22Rv1 (cell line): ENCODE results near the gene CDC42BPG.

ENCODE experiments used
- H3K27ac ChIP-seq: fragments of 450-650 bp; 2 replicates; pipeline ENCODE4 v1.5.1; 2017
- ZFX ChIP-seq: fragments of 450-650 bp; IDR thresholded peaks from 2 replicates; pipeline ENCODE4 v1.6.1; 2017; ENCODE audit warnings: antibody characterized with exemption, borderline replicate concordance
- TF ChIP-seq, protein P1 (sequence below): fragments of 450-650 bp; IDR thresholded peaks from 2 replicates; pipeline ENCODE4 v1.5.1; 2017; ENCODE audit warnings: mild to moderate bottlenecking

CDC42BPG gene

DNA sequence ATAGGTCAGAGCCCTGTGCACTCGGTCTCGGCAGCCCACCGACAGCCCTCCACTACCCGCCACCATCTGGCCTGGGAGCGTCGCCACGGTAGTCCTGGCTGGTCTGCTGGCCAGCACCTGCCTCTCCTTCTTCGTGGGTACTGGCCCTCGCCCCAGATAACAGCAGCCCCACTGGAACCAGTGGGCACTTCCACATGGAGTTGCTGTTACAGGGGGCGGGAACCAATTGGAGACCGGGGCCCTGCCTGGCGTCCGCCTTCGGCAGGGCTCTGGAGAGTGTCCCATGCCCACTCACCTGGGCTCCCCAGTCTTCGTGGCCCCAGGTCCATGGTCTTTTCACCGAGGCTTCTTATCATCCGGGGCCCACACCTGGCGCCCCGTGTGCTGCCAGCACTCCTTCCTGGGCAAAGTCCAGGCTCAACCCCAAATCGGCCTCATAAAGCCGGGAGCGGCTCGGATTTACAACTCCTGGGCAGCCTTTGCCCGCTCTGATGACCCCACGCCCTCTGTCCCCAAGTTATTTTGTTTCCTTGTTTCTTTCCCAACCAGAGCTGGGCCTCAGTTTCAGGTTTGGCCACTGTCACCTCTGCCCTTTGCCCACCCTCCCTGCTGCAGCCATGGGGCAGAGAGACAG lies 46.9 kb upstream of the CDC42BPG start:
- no peak overlapping the region for H3K27ac ChIP-seq
- TF ChIP-seq ZFX = no peak
- TF ChIP-seq, protein P1, sequence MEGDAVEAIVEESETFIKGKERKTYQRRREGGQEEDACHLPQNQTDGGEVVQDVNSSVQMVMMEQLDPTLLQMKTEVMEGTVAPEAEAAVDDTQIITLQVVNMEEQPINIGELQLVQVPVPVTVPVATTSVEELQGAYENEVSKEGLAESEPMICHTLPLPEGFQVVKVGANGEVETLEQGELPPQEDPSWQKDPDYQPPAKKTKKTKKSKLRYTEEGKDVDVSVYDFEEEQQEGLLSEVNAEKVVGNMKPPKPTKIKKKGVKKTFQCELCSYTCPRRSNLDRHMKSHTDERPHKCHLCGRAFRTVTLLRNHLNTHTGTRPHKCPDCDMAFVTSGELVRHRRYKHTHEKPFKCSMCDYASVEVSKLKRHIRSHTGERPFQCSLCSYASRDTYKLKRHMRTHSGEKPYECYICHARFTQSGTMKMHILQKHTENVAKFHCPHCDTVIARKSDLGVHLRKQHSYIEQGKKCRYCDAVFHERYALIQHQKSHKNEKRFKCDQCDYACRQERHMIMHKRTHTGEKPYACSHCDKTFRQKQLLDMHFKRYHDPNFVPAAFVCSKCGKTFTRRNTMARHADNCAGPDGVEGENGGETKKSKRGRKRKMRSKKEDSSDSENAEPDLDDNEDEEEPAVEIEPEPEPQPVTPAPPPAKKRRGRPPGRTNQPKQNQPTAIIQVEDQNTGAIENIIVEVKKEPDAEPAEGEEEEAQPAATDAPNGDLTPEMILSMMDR = no peak

DNA sequence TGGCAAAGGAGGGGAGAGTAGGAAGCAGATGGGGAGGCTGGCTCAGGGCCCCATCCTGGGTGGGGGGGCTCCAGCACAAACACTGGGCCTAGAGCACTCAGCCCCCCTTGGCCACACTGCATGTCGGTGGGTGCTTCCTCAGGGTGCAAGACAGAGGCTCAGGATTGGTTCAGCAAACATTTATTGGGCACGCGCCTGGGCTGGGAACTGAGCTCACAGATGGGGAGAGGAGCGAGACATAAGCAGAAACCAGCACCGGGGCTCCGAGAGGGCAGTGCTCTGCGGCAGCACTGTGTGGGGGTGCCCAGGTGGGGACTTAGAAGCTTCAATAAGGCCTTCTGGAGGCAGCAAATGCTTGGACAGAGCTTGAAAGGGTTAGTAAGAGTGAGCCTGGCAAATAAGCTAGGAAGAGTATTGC lies 46.1 kb upstream of the CDC42BPG start:
- TF ChIP-seq, protein P1 = no peak
- no peak for TF ChIP-seq ZFX
- no peak overlapping the region for H3K27ac ChIP-seq

DNA sequence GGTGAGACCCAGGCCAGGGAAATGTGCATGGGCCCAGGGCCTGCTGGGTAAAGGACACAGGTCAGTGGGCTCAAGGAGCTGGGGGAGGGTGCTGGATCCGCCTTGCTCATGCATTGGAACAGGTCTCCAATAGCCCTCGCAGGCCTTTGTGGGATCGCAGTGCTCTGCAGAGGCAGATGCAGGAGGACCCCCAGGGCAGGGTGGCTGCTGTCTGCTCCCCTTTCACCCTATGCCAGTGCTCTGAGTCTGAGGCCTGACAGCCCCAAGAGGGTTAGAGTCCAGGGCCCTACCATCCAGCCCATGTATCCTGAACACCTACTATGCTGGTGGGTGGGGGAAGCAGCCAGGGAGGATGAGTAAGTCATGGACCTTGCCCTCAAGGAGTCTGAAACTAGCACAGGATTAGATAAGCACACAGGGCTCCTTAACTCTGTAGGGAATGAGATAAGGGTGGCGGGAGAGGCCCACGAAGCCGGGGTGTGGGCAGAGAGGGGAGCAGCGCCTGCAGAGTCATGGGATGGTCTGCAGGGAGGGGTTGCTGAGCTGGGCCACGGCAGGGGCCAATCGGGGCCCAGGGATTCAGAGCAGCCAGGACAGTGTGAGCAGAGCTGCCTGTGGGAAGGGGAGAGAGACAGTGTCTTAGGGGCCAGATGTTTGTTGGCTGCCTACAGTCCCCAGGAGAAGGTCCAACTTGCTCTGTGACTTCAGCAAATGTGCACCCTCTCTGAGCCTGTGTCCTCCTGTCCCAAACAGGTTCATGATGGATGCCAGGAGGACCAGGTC lies 44.5 kb upstream of the CDC42BPG start:
- no peak overlapping the region for H3K27ac ChIP-seq
- TF ChIP-seq ZFX = no peak
- TF ChIP-seq, protein P1 = no peak

DNA sequence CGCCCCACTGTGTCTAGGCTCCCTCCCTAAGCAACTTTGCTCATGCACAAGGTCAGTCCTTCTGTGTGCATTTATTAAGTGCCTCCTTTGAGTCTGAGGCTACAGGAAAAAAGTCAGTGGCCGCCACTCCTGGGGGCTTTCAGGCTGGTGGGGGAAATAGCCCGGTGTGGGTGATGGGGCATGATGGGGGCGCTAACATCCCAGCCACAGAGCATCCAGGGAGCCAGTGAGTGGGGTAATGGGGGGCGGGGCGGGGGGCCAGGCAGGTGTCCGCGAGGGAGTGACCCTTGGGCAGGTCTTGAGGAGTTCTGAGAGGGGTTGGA lies 43.9 kb upstream of the CDC42BPG start:
- no peak overlapping the region for H3K27ac ChIP-seq
- TF ChIP-seq, protein P1 = no peak
- no peak for TF ChIP-seq ZFX

DNA sequence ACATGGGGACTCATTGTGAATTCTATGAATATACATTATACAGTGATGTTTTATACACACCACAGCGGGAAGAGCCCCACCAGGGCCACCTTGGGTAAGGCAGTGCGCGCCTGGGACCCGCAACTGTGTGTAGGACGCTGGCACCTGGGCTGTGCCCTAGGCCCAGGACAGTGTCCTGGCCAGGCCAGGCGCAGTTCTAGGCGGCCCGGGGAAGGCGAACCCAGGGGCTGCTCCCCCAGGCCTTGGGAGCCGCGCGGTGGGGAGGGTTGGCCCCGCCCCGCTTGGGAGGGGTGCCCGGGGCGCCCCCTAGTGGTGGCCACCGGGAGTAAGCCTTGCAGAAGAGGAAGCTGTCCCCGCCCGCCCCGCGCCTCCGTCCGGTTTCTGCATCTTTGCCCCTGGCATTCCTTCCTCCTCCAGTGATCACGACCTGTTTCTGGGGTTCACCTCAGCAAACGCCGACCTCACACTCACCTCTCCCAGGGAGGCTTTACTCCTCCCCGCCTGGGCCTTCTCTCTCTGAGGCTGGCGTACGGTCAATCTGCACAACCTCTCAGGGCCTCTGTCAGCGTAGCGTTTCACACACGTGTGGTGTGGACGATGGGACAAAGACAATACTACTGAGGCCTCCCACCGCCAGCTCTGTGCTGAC lies 43.4 kb upstream of the CDC42BPG start:
- TF ChIP-seq, protein P1 = peak; percentile 99
- TF ChIP-seq ZFX = no peak
- H3K27ac ChIP-seq = peak overlapping the region; percentile 40

DNA sequence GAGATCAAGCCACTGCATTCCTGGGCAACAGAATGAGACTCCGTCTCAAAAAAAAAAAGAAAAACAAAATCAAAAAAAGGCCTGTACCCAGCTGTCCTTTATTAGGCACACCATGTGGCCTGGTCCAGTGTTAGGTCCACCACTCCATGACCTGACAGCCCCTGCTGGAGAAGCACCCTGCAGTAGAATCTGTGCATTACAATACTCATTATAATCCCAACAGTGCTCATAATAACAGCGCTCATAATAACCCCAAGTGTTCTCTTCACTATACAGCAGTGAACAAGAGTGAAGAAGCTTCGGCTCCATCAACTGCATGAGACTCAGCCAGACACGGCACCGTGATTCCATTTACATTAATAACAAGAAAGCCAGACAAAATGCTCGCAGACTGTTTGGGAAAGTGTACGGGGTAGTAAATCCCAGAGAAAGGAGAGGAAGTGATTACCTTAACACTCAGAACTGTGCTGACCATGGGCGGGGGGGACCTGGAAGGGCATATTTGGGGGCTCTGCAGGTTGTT lies 42.8 kb upstream of the CDC42BPG start:
- H3K27ac ChIP-seq = peak overlapping the region; percentile 40
- no peak for TF ChIP-seq ZFX
- TF ChIP-seq, protein P1 = no peak
